Kidney tubule cell (primary cell): ENCODE data around the gene UBE2V1.
"Not testable (repeated sequence)": the region's sequence is repeated elsewhere in the genome, so short reads cannot be mapped to it uniquely, and the experiment has no call there.

Experiments used
- DNase-seq: peaks from one replicate; pipeline ENCODE4 v3.0.0-alpha.2; 2018; ENCODE audit warnings: low spot score

UBE2V1 gene

DNA sequence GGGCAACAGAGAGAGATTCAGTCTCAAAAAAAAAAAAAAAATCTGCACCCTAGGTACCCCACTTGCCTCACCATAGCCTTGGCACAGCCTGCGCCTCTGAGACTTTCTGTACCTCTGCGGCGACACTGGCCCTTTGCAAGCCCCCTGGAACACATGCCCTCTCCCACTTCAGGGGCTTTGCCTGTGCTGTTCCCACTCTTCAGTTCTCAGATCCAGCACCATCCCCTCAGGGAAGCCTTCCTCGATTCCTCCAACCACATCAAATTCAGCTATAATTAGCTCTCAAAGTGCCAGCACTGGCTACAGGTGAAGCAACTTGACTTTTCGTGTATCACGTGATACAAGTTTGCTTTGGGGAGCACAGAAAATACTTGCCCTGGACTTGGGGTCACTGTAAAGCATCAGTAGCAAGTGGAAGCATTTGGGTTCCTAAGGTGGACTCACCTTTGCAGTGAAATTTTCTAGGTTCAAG, 2.1 kb upstream of the UBE2V1 start:
- DNase-seq = no peak

DNA sequence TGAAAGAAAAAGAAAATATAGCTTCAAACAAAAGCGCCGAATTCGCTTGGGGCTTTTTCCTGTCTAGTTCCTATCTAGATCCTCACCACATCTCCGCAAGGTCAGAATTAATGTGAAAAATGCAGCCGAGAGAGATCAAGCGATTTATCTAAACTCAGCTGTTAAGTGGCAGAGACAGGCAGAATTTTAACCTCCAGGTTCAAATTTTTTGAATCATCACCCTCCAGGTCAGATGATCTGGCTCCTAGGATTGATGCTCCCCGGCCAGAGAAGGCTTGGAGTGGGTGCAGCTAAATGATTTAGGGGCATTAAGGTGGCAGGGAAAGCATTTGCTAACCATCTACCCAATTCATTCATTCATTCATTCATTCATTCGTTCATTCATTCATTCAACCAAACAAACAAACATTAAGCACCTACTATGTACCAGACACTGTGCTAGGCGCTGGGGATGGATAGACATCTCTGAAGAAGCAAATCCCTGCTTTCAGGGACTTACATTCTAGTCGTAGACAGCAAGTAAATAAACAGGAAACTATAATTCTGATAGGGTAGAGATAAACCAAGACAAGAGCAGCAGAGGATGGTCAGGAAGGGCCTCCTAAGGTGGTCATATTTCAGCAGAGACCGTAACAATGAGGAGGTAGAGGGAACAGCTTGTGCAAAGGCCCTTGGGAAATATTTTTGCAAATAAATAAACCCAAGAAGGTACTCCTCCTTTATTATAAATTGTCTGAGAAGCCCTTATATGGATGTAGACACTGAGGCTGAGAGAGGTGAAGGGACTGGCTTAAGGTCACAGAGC, 672 bp upstream of the UBE2V1 start:
- DNase-seq = no peak

DNA sequence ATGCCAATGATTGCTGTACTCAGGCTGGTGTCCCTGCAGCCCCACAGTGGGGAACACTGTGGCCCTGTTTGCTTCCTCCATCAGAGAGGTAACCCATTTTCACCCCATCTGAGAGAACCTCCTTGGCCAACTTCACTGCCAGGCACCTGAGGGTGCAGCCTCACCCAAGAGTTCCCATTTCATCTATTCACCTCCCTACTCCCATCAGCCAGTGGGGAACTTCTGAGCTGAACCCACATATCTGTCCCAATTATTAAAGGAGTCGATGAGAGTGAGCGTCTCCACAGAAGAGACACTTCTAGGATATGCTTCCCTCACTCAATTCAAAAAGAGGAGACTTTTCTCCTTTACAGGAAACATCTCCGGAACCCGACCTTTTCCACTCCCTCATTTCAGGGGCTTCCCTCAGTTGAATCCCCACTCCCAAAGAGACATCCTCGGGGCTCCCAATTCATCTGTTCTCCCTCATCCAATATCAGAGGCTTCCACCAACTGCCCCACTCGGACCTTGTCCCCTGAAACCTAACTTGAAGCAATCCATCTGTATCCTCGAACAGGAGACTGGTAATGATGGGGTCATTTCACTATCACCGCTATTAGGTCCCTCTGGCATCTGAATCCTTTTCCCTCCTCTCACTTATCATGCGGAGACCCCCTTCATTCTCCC, 988 bp downstream of the UBE2V1 start:
- no peak for DNase-seq

DNA sequence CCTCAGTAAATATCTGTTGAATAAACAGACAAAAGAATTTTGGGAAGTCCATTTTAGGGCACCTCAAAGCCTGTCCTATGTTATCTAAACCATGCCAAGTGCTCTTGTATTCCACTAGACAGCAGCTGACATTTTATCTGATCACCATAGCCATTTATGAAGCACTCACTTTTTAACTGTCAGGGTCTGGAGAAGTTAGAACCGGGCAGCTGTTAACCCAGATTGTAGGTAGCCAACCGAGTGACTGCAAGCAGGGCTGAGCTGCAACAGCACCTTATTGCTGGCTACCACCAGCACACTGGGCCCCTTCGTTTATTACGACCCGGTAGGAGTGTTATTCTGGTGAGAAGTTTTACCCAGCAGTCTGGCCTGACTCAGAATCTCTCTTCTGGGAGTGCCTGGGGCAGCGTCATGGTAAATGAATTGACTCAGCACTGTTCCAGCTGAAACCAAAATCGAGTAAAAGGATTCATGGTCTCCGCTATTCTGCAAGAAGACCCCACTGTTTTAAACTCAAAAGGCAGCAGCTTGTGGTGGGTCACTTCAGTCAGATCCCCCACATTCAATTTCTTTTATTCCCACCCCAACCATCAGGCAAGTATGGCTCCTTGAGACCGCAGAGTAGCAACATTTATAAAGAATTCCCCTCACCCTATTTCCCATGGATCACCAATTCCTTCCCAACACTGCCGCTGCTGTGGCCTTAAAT, 1.7 kb downstream of the UBE2V1 start:
- DNase-seq = peak; percentile 58

DNA sequence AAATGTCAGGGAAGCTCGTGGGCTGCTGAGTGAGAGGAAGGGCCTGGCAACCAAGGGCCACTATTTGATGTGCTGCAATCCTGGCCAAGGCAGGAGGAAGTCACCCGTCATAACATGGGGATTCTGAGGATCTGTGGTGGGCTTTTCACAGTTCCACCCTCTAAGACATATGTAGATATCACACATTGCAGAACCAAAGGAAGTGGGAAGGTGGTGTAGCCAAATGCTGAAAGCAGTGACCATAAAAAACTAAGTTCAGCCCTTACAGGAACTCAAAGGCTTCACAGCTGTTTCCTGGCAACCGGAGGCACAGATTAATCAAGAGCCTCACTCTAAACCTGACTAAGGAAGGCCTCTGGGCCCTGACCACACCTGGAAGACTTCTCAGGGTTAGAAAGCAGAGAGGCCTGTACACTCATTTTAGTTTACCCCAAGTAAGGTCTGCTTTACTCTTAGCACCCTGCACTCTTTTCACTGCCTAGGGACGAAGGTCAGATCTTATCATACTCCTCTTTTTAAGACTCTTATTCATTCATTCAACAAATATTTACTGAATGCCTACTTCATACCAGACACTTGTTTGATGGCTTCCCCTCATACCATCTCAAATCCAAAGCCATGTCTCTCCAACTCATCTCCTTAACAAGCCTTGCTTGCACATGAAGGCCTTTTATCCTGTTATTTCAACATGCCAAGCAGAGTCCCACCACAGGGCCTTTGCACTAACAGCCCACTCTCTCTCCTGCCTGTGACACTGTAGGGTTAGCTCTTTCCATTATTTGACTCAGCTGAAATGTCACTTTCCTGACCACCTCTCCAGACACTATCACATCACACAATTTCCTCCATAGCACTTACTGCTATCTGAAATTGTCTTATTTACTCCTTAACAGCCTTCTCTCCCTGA, 2.6 kb downstream of the UBE2V1 start:
- peak; percentile 82 for DNase-seq

DNA sequence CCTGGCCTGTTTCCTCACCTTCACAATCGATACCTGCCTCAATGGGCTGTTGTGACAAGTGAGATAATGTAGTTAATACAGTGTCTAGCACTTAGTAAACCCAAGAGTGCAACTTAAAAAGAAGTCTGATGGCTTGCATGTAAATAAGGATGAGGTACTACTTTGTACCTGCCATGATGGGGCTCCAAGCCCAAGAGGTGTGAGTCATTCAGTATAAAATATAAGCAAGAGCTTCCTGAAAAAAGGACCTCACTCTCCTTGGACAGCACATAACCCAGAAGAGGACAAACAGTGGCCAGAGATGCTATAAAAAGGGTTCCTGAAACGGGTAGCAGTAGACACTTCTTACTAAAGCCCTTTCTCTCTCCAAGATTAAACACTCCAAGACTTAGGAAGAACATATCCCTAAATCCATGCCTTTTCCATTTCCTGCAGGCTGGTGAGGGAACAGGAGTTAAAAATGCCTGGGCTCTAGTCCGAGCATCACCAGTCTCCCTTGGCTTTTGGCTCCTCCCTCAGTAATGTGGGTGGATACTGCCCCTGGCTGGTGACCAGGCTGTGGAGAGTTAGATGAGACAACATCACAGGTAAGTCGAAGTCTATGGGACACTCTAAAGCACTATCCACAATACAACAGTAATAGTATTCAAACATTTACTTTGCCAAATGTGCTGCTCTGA, 4.3 kb downstream of the UBE2V1 start:
- DNase-seq = peak; percentile 55

DNA sequence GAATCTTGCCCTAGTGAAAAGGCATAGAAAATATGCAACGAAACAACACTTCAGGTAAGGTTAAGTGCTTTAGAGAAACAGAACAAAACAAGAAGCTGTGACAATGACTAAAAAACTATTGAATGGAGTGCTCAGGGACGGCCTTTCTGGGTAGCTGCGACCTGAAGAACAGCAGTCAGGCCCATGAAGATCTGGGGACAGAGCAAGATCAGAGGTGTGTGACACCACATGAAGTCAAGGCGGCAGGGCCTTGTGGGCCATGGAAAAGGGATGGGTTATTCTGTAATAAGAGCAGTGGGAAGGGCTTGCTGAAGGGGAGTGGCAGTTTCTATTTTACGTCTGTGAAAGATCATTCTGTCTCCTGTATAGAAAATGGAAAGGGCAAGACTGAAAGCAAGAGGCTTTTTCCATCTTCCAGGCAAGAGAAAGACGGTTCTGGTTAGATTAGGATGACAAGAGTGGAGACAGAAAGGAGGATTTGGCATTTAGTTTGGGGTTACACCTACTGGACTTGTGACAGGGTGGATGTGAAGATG, 5.1 kb downstream of the UBE2V1 start:
- no peak for DNase-seq

DNA sequence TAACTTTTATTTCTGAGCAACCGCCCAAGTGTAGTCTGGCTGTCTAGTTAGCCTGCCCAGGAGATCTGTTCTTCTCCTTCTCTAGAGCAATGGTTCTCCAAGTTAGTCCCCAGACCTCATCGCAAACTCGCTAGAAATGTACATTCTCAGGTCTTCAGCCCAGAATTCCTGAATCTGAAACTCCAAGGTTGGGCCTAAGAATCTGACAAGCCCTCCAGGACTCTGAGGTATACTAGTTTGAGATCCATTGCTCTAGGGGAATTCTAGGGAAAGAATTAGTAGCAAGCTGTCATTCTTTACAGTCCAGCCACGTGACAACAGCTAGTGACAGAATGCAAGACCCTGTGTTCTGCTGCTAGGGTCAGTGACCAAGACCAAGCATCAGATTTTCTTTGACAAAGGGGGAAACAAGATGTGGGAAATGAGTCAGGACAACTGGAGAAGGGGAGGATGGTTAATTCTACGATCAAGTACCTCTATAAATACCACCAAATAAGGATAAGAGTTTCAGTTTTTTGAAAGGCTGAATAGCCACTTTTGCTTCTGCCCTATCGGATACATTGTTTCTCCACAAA, 5.8 kb downstream of the UBE2V1 start:
- no peak for DNase-seq

DNA sequence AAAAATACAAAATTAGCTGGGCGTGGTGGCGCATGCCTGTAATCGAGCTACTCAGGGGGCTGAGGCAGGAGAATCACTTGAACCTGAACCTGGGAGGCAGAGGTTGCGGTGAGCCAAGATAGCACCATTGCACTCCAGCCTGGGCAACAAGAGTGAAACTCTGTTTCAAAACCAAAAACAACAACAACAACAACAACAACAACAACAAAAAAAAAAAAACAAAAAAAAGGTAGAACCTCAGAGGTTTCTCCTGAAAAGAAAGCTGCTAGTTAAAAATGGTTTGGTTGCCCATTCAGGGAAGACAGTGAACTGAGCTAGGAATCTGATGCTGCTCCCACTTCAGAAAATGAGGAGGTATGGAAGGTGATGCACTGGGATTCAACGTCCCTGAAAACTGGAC, 6.3 kb downstream of the UBE2V1 start:
- not testable (repeated sequence) for DNase-seq

DNA sequence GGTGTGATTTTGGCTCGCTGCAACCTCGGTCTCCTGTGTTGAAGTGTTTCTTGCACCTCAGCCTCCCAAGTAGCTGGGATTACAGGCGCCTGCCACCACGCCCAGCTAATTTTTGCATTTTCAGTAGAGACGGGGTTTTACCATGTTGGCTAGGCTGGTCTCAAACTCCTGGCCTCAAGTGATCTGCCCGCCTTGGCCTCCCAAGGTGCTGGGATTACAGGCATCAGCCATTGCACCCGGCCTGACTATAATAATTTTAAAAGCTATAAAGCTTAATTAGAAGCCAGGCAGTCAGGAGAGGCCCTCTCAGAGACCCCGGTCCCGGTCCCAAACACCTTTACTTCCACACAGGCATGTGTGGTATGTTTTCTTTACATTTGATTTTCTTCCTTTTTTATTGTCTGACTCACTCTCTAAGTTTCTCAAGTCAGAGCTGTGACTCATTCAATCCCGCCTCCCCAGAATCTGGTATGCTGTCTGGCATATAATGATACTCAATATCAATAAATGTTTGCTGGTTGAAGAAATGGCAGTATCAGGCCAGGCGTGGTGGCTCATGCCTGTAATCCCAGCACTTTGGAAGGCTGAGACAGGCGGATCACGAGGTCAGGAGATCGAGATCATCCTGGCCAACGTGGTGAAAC, 9.4 kb downstream of the UBE2V1 start:
- peak; percentile 74 for DNase-seq

DNA sequence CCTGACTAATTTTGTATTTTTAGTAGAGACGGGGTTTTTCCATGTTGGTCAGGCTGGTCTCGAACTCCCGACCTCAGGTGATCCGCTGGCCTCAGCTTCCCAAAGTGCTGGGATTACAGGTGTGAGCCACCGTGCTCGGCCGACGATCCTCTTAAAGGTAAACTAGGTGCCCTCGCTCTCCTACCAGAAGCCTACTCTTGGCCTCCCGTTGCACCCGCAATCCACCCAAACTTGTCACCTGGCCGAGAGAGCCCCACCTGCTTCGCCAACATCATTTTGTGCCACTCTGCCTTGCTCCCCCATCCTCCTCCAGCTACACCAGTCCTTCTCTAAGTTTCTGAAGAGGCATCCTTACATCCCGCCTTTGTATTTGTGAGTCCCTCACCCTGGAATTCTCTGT, 10.4 kb downstream of the UBE2V1 start:
- DNase-seq = not testable (repeated sequence)

DNA sequence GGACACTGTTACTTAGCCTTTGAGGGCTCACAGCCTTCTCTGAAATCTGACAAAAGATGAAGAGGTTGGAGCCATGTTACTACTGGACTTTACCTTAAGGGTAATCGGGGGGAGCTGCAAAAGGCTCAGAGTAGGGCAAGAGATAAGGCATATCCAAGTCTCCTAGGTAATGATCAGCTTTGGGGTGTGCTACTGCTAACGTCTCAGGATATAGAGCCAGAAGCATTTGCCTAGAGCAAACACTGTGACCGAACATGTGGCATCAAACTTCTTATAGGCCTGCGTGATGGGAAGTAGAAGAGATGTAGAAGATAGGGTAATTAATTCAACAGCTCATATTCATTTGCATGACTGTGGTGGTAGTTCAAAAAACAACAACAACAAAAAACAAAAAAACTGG, 11.1 kb downstream of the UBE2V1 start:
- DNase-seq = no peak

DNA sequence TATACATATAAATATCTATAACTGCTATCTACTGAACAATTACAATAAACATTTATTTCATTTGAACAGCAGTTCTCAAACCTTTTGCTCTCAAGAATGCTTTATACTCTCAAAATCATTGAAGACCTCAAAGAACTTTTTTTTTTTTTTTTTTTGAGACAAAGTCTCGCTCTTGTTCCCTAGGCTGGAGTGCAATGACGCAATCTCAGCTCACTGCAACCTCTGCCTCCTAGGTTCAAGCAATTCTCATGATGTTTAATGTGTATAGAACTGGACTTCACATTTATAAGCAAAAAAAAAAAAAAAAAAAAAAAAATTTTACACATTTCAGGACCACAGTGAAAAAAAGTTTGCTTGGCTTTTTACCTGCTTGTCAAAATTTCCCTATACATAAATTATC, 11.7 kb downstream of the UBE2V1 start:
- no peak for DNase-seq

DNA sequence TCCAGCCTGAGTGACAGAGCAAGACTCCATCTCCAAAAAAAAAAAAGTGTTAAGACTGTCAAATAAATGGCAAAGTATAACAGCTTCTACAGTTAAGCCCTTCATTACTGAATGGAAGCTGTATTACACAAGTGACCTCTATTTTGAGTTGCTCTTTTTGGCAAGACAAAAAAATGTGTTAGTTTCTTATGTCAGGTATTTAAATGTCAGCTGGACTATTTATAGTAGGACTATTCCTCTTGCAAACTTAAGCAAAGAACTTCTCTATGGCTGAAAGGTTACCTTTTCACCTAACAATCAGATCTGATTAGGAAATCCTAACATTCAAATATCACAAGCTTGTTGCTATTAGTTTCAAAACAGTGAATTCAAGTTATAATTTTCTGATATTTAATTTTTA, 12.4 kb downstream of the UBE2V1 start:
- no peak for DNase-seq

DNA sequence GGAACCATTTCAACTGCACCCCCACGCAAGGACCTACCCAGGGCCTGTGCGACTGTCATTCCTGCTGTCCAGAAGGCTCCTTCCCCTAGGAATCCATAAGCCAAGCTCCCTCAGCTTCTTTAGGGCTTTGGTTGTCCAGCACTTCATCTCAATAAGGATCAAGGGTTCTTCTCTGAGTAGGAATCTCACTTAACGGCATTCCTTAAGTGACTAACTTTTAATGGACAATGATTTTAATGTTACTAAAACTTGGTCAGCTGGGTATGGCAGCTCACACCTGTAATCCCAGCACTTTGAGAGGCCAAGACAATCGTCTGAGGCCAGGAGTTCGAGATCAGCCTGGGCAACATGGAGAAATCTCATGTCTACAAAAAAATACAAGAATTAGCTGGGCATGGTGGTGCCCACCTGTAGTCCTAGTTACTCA, 13.4 kb downstream of the UBE2V1 start:
- DNase-seq = no peak

DNA sequence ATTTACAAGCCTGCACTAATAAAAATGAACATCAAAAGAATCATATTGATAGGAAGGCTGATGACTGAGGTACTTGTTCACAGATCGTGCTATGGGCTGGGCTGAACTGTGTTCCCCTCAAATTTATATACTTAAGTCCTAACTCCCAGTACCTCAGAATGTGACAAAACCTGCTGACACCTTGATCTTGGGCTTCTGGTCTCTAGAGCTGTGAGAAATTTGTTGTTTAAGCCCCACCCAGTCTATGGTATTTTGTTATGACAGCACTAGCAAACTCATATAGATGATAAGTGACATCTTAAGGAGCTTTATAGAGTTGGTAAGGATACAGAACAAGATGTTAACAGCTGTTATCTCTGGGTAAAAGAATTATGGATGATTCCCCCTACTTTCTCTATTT, 13.8 kb downstream of the UBE2V1 start:
- no peak for DNase-seq

DNA sequence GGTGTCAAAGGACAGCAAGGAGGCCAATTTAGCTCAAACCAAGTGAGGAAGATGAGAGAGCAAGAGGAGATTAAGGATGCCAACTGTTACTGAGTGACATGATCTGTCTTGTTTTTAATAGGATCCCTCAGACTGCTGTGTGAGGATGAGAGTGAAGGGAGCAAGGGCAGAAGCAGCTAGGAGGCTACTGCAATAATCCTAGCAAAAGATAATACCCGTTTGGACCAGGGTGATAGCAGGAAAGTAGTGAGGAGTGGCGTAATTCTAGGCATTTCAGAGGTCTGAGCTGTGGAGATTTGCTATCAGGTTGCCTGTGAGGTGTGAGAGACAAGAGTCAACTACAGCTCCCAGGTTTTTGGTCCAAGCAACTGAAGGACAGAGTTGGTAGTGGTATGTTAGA, 14.7 kb downstream of the UBE2V1 start:
- DNase-seq = no peak

DNA sequence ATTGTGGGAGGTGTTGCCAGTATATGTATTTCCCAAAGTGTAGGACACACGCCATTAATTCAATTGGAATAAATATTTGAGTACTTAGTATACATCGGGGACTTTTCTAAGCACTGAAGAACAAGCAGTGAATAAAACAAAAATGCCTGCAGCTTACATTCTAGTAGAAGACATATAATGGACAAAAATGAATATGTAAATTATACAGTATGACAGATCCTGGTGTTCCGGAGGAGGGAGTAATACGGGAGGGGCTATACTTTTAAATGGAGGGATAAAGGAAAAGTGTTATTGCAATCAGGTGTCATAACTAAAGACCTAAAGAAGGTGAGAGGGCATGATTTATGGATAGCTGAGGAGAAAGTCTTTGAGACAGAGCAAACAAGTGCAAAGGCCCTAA, 15.1 kb downstream of the UBE2V1 start:
- DNase-seq = no peak

DNA sequence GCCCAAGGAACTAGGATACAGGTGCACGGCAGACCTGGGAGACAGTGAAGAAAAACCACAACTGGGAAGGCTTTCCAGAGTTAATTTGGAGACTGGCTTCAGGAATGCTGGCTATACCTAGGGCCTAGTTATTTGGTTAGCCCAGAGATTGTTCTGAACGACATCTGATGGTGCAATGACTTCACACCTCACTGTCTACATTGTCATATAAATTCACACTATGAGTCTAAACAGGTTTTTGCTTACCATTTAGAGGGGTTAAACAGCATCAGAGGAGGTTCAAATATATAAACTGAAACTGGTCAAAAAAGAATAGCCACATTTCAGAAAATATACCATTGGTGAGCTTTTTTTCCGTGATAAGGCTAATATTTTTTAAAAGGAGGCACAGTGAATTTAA, 16.7 kb downstream of the UBE2V1 start:
- no peak for DNase-seq

DNA sequence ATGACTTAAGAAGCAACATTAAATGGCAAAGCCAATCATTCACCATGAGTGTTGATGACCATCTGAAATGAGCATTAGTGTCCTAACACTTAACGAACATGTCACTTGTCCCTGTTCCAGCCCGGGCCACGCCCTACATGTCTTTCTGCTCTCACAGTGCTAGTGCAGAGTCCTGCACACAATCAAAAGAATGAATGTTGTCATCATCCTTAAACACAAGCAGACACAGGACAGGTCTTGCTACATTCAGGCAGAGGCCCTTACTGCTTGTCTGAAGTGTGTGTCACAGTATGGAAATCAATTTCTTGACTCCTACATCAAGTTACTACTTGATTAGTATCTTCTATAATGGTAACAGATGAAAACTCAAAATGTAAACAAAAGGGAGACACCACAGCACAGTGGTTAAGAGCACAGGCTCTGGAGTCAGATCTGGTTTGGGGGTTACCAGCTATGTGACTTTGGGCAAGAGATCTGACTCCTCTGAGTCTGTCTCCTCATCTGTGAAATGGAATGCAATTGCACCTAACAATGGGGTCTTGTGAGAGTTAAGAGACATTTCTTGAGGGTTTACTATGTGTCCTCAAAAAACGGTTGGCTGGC, 17.4 kb downstream of the UBE2V1 start:
- DNase-seq = no peak
